Lower lobe of right lung (tissue), 2 donors: Measurements from ENCODE around the gene VRK1. TPM values are rescaled to one million over a fixed set of nuclear protein-coding genes. Genes with fewer than 3 reads are reported as not detected.
A peak's percentile ranks its signal among the peaks of the same experiment; 100 is the strongest.

ENCODE experiments used
- ATAC-seq, 2 donors: fragments of 200-7000 bp; cut with Tn5 transposase; one replicate each; pipeline ENCODE4 v1.9.1; 2020 to 2022; ENCODE audit warnings: mild to moderate bottlenecking in 2 of 2, moderate library complexity in 2 of 2
- DNase-seq: peaks from one replicate; pipeline ENCODE4 v3.0.0-alpha.2; 2020
- H3K27ac ChIP-seq: fragments of 200-600 bp; one replicate; pipeline ENCODE4 v1.8.0; 2022
- H3K27me3 ChIP-seq: fragments of 200-600 bp; one replicate; pipeline ENCODE4 v1.8.0; 2022; ENCODE audit warnings: low read depth
- H3K36me3 ChIP-seq: fragments of 200-600 bp; one replicate; pipeline ENCODE4 v1.8.0; 2022; ENCODE audit warnings: mild to moderate bottlenecking
- H3K4me1 ChIP-seq: fragments of 200-600 bp; one replicate; pipeline ENCODE4 v1.8.0; 2022
- H3K4me3 ChIP-seq: fragments of 200-600 bp; one replicate; pipeline ENCODE4 v1.8.0; 2022; ENCODE audit warnings: mild to moderate bottlenecking
- H3K9me3 ChIP-seq: fragments of 200-600 bp; one replicate; pipeline ENCODE4 v1.8.0; 2022
- CTCF ChIP-seq: fragments of 200-600 bp; IDR thresholded peaks from one replicate; pipeline ENCODE4 v1.8.0; 2022; ENCODE audit warnings: antibody characterized with exemption, mild to moderate bottlenecking
- intact Hi-C: fragments of 100-400 bp; cut with DNase I; formaldehyde crosslinking; loops from one replicate; pipeline ENCODE4 v1.11.0; 2022
- total RNA-seq: library from RNA; stranded (reverse); fragmentation: NEBNext Ultra II Directional; extraction: Animal tissue kit (Norgen Biotek cat#: 25700); gene quantifications from one replicate; pipeline ENCODE4 v1.2.1, GENCODE V29; 2021
- donor health status: DM: no; HTN: yes; CAD: no; lungs with severe emphysema.

Gene VRK1
- total RNA-seq, 1 donor from 2014 or later: 9.5 TPM

DNA sequence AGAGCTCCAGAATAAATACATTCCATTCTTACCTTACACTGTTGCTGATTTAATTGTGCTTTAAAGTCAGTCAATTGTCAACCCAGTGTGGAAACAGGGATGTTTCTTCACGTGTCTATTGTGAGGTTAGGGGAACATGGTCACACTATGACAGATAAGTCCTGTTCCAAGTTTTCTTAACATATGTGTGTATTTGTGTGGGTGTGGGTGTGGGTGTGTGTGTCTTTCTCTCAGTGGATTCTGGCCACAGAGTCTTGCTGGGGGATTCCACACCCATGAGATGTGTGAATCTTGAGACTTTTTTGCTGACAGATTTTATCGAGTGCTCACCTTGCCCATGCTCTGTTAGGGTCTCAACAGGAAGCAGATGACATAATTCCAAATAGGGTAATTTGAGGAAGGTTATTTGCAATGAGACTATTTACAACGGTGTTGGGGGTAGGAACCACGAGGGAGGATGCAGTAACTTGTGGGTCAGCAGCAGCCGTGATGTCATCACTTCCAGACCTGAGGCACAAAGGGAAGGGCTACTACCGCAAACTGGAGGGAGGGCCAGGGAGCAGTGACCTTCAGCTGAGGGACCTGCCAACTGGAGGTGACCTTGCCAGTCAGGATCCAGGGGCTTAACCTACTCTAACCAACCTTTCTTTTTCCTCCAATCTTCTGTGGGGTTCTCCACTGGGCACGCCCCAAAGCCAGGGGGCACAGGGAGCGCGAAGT is 1.9 kb upstream of the VRK1 start:
- Histone ChIP-seq H3K36me3 (no peaks in the 10 kb centered on the region), H3K27ac (no peak overlapping the region), H3K4me1 (peaks cover 17% of the 10 kb centered on the region), H3K4me3 (no peak overlapping the region), H3K27me3 (no peaks in the 10 kb centered on the region), H3K9me3 (no peaks in the 10 kb centered on the region)
- no peak for TF ChIP-seq CTCF
- DNase-seq (no peak), ATAC-seq (no peak)
- intact Hi-C loops: no loop called here

DNA sequence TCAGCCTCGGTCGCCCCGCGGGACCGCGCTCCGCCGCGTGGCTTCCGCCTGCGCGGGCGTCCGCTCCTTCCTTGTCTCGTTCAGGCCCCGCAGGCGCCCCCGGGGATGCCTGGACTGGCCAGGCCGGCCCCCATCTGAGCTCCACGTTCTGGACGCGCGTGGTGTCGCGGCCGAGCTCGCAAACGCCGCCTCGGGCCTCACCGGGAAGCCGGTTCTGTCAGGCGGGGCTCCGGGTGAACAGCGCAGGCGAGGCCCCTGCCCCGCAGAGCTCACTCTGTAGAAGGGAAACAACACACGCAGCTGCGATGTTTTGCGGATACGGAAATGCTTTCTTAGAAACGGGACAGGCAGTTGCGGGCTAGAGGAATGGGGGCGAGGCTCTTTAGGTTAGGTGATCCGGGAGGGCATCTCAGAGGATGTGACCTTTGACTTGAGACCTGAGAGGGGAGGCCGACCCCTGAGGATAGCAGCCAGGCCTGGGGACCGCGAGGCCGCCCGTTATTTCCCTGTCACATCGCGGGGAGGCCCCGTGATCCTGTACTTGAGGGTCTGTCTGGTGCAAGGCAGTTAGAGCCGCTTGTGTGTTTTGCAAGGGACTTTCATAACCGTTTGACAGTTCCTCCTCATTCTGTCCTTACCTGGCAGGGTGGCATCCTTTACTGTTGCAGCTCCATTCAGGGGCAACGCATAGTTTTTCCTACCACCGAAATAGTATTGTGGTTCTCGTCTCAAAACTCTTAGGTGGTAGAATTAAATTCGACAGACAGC is 584 bp downstream of the VRK1 start:
- intact Hi-C loops: no loop called here
- Histone ChIP-seq H3K4me1 (peaks cover 17% of the 10 kb centered on the region), H3K27me3 (no peaks in the 10 kb centered on the region), H3K4me3 (peak overlapping the region; percentile 89), H3K36me3 (no peaks in the 10 kb centered on the region), H3K9me3 (no peaks in the 10 kb centered on the region), H3K27ac (peak overlapping the region; percentile 51)
- DNase-seq: no peak
- ATAC-seq: peak in 1 of 2 donors; percentile 3
- no peak for TF ChIP-seq CTCF

DNA sequence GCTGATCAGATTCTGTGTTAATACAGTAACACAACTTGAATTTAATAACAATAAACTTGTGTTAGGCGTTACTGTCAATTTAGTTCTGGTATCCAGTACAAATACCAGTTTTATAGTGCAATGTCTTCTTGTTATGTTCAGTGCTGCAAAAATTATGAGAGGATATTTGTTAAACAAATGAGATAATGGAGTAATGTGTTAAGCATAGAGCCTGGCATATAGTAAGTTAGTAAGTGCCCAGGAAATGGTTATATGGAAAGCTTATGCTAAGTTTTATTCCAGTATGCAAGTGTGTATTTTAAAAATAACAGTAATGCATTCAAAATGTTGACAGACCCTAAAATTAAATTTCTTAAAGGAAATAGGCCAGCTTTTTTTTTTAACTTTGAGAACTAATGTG is 1.8 kb downstream of the VRK1 start:
- Histone ChIP-seq H3K27me3 (no peaks in the 10 kb centered on the region), H3K4me3 (no peak overlapping the region), H3K9me3 (no peaks in the 10 kb centered on the region), H3K36me3 (no peaks in the 10 kb centered on the region), H3K4me1 (peaks cover 17% of the 10 kb centered on the region), H3K27ac (no peak overlapping the region)
- no peak for TF ChIP-seq CTCF
- DNase-seq (no peak), ATAC-seq (no peak)
- intact Hi-C loops: no loop called here

DNA sequence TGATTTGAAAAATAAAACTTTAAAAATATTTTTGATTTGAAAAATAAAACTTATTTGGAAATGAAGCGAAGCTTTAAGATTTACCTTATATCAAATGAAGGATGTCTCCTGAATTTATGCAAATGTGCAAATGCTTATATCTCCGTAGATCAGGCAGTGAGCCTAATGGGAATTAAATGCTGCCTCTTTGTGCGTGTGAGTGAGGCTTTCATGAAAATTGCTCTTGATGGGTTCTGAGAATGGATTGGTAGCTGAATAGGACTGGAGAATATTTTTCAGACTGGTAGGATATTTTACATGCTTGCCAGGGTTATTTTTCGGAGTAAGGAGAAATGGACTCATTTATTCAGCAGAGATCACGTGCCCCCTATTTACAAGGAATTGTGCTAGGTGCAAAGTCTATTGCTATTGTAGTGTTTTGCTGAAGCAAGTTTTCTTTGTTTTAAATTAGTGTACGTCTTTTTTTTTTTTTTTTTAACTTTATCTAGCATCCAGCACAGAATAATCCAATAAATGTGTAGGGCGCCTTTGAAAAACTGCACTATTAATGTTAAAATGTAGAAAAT is 2.4 kb downstream of the VRK1 start:
- DNase-seq (no peak), ATAC-seq (no peak)
- no peak overlapping the region for H3K4me3 ChIP-seq
- H3K27me3 ChIP-seq: no peaks in the 10 kb centered on the region
- H3K4me1 ChIP-seq: peaks cover 17% of the 10 kb centered on the region
- no peaks in the 10 kb centered on the region for H3K36me3 ChIP-seq
- intact Hi-C loops: no loop called here
- TF ChIP-seq CTCF: no peak
- H3K9me3 ChIP-seq: no peaks in the 10 kb centered on the region
- H3K27ac ChIP-seq: no peak overlapping the region

- Histone ChIP-seq H3K4me1 (peaks cover 14% of the 10 kb centered on the region), H3K9me3 (no peaks in the 10 kb centered on the region), H3K36me3 (no peaks in the 10 kb centered on the region), H3K4me3 (no peak overlapping the region), H3K27me3 (no peaks in the 10 kb centered on the region), H3K27ac (no peak overlapping the region)
- intact Hi-C loops: no loop called here
- no peak for TF ChIP-seq CTCF
- DNase-seq (no peak), ATAC-seq (no peak)
Observed at GRCh38 chr14:96801931-96802330, 4.7 kb downstream of the VRK1 start.
